ENCODE results near the gene MYBPC3. TPM values are rescaled to one million over a fixed set of nuclear protein-coding genes. Genes with fewer than 3 reads are reported as not detected.

Gene MYBPC3
- total RNA-seq, 4 donors from 2014 or later = 0.12 to 0.13 TPM; not detected in 2

DNA sequence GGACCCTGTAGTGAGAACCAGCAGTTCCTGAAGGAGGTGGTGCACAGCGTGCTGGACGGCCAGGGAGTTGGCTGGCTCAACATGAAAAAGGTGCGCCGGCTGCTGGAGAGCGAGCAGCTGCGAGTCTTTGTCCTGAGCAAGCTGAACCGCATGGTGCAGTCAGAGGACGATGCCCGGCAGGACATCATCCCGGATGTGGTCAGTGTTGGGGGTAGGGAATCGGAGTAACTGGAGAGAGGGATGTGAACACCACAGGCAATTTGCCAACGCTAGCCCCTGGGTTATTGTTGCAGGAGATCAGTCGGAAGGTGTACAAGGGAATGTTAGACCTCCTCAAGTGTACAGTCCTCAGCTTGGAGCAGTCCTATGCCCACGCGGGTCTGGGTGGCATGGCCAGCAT lies 62.6 kb downstream of the MYBPC3 start:
- no peak overlapping the region for H3K4me3 ChIP-seq
- TF ChIP-seq POLR2AphosphoS5 (IDR thresholded peaks at IDR 0.05) (no peak), POLR2A (IDR thresholded peaks at IDR 0.05) (no peak)
- TF ChIP-seq, protein P1, sequence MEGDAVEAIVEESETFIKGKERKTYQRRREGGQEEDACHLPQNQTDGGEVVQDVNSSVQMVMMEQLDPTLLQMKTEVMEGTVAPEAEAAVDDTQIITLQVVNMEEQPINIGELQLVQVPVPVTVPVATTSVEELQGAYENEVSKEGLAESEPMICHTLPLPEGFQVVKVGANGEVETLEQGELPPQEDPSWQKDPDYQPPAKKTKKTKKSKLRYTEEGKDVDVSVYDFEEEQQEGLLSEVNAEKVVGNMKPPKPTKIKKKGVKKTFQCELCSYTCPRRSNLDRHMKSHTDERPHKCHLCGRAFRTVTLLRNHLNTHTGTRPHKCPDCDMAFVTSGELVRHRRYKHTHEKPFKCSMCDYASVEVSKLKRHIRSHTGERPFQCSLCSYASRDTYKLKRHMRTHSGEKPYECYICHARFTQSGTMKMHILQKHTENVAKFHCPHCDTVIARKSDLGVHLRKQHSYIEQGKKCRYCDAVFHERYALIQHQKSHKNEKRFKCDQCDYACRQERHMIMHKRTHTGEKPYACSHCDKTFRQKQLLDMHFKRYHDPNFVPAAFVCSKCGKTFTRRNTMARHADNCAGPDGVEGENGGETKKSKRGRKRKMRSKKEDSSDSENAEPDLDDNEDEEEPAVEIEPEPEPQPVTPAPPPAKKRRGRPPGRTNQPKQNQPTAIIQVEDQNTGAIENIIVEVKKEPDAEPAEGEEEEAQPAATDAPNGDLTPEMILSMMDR (IDR thresholded peaks at IDR 0.05) = no peak
- no peak overlapping the region for H3K27ac ChIP-seq
- no peaks in the 10 kb centered on the region for H3K4me1 ChIP-seq
- no peaks in the 10 kb centered on the region for H3K9me3 ChIP-seq
- H3K36me3 ChIP-seq = peaks cover 0 to 100% of the 10 kb centered on the region in 2 donors
- WGBS, 2 donors (ENCODE audit: low coverage in 1 of 2) = 80 to 87% methylated on average over 6 to 11 of the region's 15 CpGs
- ATAC-seq = no peak
- no peaks in the 10 kb centered on the region for H3K27me3 ChIP-seq

DNA sequence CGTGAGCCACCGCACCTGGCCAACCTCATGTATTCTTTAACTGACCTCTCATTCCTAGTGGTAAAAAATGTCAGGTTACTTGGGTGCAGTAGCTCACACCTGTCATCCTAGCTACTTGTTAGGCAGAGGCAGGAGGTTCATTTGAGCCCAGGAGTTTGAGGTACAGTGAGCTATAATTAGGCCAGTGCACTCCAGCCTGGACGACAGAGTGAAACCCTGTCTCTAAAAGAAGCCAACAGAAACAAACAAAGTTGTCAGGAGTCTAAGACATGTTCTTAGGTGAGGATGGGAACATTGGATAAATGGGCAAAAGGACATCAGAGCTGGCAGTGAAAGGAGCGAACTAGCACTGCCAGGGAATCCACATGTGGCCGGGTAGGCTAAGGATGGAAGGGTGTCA lies 64.4 kb downstream of the MYBPC3 start:
- peaks cover 0 to 100% of the 10 kb centered on the region in 2 donors for H3K36me3 ChIP-seq
- H3K27ac ChIP-seq = no peak overlapping the region

DNA sequence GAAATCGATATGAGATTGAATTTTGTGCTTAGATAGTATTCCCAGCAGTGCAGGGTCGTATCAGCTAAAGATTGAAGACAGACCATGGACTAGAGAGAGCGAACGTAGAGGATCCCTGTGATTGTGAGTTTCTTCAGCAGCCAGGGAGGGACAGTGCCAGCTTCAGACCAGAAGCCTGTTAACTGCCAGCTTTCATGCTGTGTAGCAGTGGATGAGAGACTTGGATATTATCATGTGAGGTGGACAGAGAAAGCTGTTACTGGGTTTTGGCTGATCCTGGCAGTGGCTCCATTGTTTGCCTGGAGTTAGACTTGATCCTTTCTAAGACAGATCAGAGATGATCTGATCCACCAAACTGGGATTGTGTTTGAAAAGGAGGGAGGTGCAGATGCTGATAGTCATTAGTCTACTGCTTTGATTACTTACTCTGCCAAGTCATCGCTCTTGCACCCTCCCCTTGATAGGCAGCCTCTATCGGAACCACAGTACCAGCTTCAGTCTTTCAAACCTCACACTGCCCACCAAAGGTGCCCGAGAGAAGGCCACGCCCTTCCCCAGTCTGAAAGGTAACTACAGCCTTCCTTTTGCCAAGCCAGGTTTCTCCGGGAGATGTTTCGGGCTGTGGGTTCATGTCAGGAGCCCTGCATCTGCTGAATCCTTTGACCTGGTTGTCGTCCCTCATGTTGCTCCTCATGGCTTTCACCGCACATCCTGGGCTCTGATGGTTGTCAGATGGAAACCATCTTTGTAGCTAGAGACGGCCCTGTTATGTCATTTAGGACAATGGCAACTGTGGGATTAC lies 66.3 kb downstream of the MYBPC3 start:
- TF ChIP-seq POLR2A (IDR thresholded peaks at IDR 0.05) = no peak
- no peak for TF ChIP-seq EP300 (IDR thresholded peaks at IDR 0.05)
- TF ChIP-seq POLR2AphosphoS5 (IDR thresholded peaks at IDR 0.05) = no peak
- TF ChIP-seq, protein P1 (IDR thresholded peaks at IDR 0.05) = no peak
- Histone ChIP-seq H3K9me3 (no peaks in the 10 kb centered on the region), H3K36me3 (peaks cover 0 to 100% of the 10 kb centered on the region in 2 donors), H3K27ac (no peak overlapping the region), H3K4me3 (no peak overlapping the region), H3K27me3 (no peaks in the 10 kb centered on the region), H3K4me1 (no peaks in the 10 kb centered on the region)
- no peak for ATAC-seq
- 89 to 98% methylated on average over 9 to 11 of the region's 13 CpGs for WGBS, 2 donors (ENCODE audit: low coverage in 1 of 2)

More for the DNA sequence above, 64.4 kb downstream of the MYBPC3 start:
- WGBS, 2 donors (ENCODE audit: low coverage in 1 of 2) = 81 to 93% methylated on average over 3 to 5 of the region's 5 CpGs
- TF ChIP-seq POLR2A (IDR thresholded peaks at IDR 0.05) (no peak), POLR2AphosphoS5 (IDR thresholded peaks at IDR 0.05) (no peak), EP300 (IDR thresholded peaks at IDR 0.05) (no peak)
- TF ChIP-seq, protein P1 (IDR thresholded peaks at IDR 0.05) = no peak
- H3K4me3 ChIP-seq = no peak overlapping the region
- H3K27me3 ChIP-seq = no peaks in the 10 kb centered on the region
- ATAC-seq = no peak
- H3K9me3 ChIP-seq = no peaks in the 10 kb centered on the region
- H3K4me1 ChIP-seq = no peaks in the 10 kb centered on the region

DNA sequence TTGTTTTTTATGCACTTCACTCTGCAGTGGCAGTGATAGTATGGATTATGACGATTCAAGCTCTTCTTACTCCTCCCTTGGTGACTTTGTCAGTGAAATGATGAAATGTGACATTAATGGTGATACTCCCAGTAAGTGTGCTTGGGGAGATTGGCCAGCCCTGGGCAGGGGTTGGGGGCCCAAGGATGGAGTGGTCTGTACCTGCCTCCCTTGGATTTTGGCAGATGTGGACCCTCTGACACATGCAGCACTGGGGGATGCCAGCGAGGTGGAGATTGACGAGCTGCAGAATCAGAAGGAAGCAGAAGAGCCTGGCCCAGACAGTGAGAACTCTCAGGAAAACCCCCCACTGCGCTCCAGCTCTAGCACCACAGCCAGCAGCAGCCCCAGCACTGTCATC lies 68.4 kb downstream of the MYBPC3 start:
- WGBS, 2 donors (ENCODE audit: low coverage in 1 of 2) = 87 to 90% methylated on average over 2 to 4 of the region's 4 CpGs
- H3K27ac ChIP-seq = no peak overlapping the region
- TF ChIP-seq, protein P1 (IDR thresholded peaks at IDR 0.05) = no peak
- TF ChIP-seq EP300 (IDR thresholded peaks at IDR 0.05) (no peak), POLR2A (IDR thresholded peaks at IDR 0.05) (no peak), POLR2AphosphoS5 (IDR thresholded peaks at IDR 0.05) (no peak)

DNA sequence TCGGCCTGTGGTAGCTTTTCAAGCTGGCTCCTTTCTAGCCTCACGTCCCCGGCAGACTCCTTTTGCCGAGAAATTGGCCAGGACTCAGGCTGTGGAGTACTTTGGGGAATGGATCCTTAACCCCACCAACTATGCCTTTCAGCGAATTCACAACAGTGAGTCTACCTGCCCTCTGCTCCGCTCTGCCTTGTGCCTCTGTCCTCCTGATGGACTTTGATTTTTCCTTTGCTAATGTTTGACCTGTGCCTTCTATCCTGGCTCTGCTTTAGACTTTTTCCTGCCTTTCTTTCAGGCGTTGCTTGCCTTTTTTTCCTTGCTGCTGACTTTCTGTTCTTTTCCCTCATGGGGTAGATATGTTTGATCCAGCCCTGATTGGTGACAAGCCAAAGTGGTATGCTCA lies 70.0 kb downstream of the MYBPC3 start:
- no peaks in the 10 kb centered on the region for H3K4me1 ChIP-seq
- 89 to 93% methylated on average over 5 to 7 of the region's 7 CpGs for WGBS, 2 donors (ENCODE audit: low coverage in 1 of 2)
- no peak overlapping the region for H3K27ac ChIP-seq
- no peak overlapping the region for H3K4me3 ChIP-seq
- no peaks in the 10 kb centered on the region for H3K9me3 ChIP-seq
- no peaks in the 10 kb centered on the region for H3K27me3 ChIP-seq
- peaks cover 0 to 100% of the 10 kb centered on the region in 2 donors for H3K36me3 ChIP-seq
- no peak for TF ChIP-seq POLR2A (IDR thresholded peaks at IDR 0.05)
- no peak for TF ChIP-seq POLR2AphosphoS5 (IDR thresholded peaks at IDR 0.05)
- TF ChIP-seq EP300 (IDR thresholded peaks at IDR 0.05) = no peak
- TF ChIP-seq, protein P1 (IDR thresholded peaks at IDR 0.05) = no peak
- ATAC-seq = no peak

More for the DNA sequence above, 68.4 kb downstream of the MYBPC3 start:
- Histone ChIP-seq H3K4me1 (no peaks in the 10 kb centered on the region), H3K27me3 (no peaks in the 10 kb centered on the region), H3K9me3 (no peaks in the 10 kb centered on the region), H3K36me3 (peaks cover 0 to 100% of the 10 kb centered on the region in 2 donors), H3K4me3 (no peak overlapping the region)
- no peak for ATAC-seq
